HepG2 (cell line): ENCODE data around the gene BATF. TPM values are rescaled to one million over a fixed set of nuclear protein-coding genes. Genes with fewer than 3 reads are reported as not detected.
A peak's percentile ranks its signal among the peaks of the same experiment; 100 is the strongest.

Experiments
- ASH2L ChIP-seq: fragments of 300-600, 200-600 bp; sonication (generic); IDR thresholded peaks from 2 replicates; pipeline ENCODE4 v1.7.0; 2017; ENCODE audit warnings: low read depth, mild to moderate bottlenecking, moderate library complexity, mixed read lengths, low read length; ENCODE audit not compliant: insufficient read length
- CBX5 ChIP-seq: sonication (generic); formaldehyde crosslinking; IDR thresholded peaks from 2 replicates; pipeline ENCODE4 v1.4.0; 2020; ENCODE audit warnings: missing genetic modification reagents, borderline replicate concordance
- CENPT ChIP-seq: sonication (generic); formaldehyde crosslinking; IDR thresholded peaks from 2 replicates; pipeline ENCODE4 v1.8.0; 2022; ENCODE audit warnings: low read depth, mild to moderate bottlenecking, moderate library complexity, missing genetic modification reagents
- EEA1 ChIP-seq: sonication (generic); formaldehyde crosslinking; IDR thresholded peaks from 2 replicates; pipeline ENCODE4 v1.5.1; 2020; ENCODE audit warnings: mild to moderate bottlenecking, missing genetic modification reagents, borderline replicate concordance
- FOXM1 ChIP-seq: sonication (generic); formaldehyde crosslinking; IDR thresholded peaks from 2 replicates; pipeline ENCODE4 v1.5.0; 2020; ENCODE audit warnings: missing genetic modification reagents
- HOXA3 ChIP-seq: sonication (generic); formaldehyde crosslinking; IDR thresholded peaks from 2 replicates; pipeline ENCODE4 v1.5.0; 2020; ENCODE audit warnings: missing genetic modification reagents
- KLF16 ChIP-seq, 2 experiments: sonication (generic) in 1 of 2; formaldehyde crosslinking in 1 of 2; IDR thresholded peaks; 2 replicates each; pipeline versions ENCODE4 v1.6.1 to v1.8.0; 2016 to 2023; ENCODE audit warnings: missing genetic modification reagents in 2 of 2, missing compliant biosample characterization in 1 of 2
- MIER3 ChIP-seq: IDR thresholded peaks from 2 replicates; pipeline ENCODE4 v1.6.1; 2016; ENCODE audit warnings: missing compliant biosample characterization, borderline replicate concordance
- PRMT3 ChIP-seq: sonication (generic); formaldehyde crosslinking; IDR thresholded peaks from 2 replicates; pipeline ENCODE4 v1.8.1; 2022; ENCODE audit warnings: low read depth, mild to moderate bottlenecking, moderate library complexity, missing genetic modification reagents, borderline replicate concordance
- PTBP1 ChIP-seq: fragments of 200-400 bp; formaldehyde crosslinking; IDR thresholded peaks from 2 replicates; pipeline ENCODE4 v1.6.1; 2018; ENCODE audit warnings: low read length, low read depth; ENCODE audit not compliant: poor library complexity, severe bottlenecking
- SIX4 ChIP-seq: sonication (generic); formaldehyde crosslinking; IDR thresholded peaks from 2 replicates; pipeline ENCODE4 v1.4.0; 2020; ENCODE audit warnings: missing genetic modification reagents
- ZBTB7B ChIP-seq: sonication (generic); formaldehyde crosslinking; IDR thresholded peaks from 2 replicates; pipeline ENCODE4 v1.4.0; 2020; ENCODE audit warnings: missing genetic modification reagents
- ZNF12 ChIP-seq: sonication (generic); formaldehyde crosslinking; IDR thresholded peaks from 2 replicates; pipeline ENCODE4 v1.5.0; 2020; ENCODE audit warnings: missing genetic modification reagents
- ZNF292 ChIP-seq: sonication (generic); formaldehyde crosslinking; IDR thresholded peaks from 2 replicates; pipeline ENCODE4 v1.8.1; 2022; ENCODE audit warnings: mild to moderate bottlenecking, low read depth, missing genetic modification reagents, borderline replicate concordance
- ZNF572 ChIP-seq: sonication (generic); formaldehyde crosslinking; IDR thresholded peaks from 2 replicates; pipeline ENCODE4 v1.5.1; 2020; ENCODE audit warnings: mild to moderate bottlenecking, missing genetic modification reagents
- polyA plus RNA-seq, 8 experiments: library from polyadenylated mRNA; depleted of rRNA in 3 of 8; stranded (reverse) in 7 of 8; unstranded in 1 of 8; fragments of >200 nt; fragmentation: Illumina TruSeq in 4 of 8; extraction: Trizol in 4 of 8; gene quantifications; 2 replicates each; pipeline versions ENCODE4 v1.2.1 to v1.2.3, GENCODE V29; 2011 to 2016; ENCODE audit warnings: low read depth in 4 of 8, missing spikeins in 1 of 8, mixed read lengths in 1 of 8; ENCODE audit not compliant: insufficient read depth in 1 of 8
- total RNA-seq, 5 experiments: library from RNA; depleted of rRNA; stranded (reverse); fragments of >200 nt; fragmentation: Illumina TruSeq; extraction: Trizol; gene quantifications; 2 replicates each; pipeline ENCODE4 v1.2.3, GENCODE V29; 2016; ENCODE audit warnings: low read depth in 1 of 5
- TF ChIP-seq, protein P1 (sequence below): sonication (generic); formaldehyde crosslinking; IDR thresholded peaks from 2 replicates; pipeline ENCODE4 v1.4.0; 2020; ENCODE audit warnings: mild to moderate bottlenecking, missing genetic modification reagents
- TF ChIP-seq, protein P2 (sequence below): IDR thresholded peaks from 2 replicates; pipeline ENCODE4 v1.6.1; 2016; ENCODE audit warnings: missing genetic modification reagents, missing compliant biosample characterization
- TF ChIP-seq, protein P3 (sequence below): sonication (generic); formaldehyde crosslinking; IDR thresholded peaks from 2 replicates; pipeline ENCODE4 v1.4.0; 2020; ENCODE audit warnings: mild to moderate bottlenecking, low read depth, missing genetic modification reagents
- TF ChIP-seq, protein P4 (sequence below): sonication (generic); formaldehyde crosslinking; IDR thresholded peaks from 2 replicates; pipeline ENCODE4 v1.4.0; 2020; ENCODE audit warnings: mild to moderate bottlenecking, missing genetic modification reagents
- TF ChIP-seq, protein P5 (sequence below): sonication (generic); formaldehyde crosslinking; IDR thresholded peaks from 2 replicates; pipeline ENCODE4 v1.4.0; 2020; ENCODE audit warnings: missing genetic modification reagents
- TF ChIP-seq, protein P6 (sequence below): sonication (generic); formaldehyde crosslinking; IDR thresholded peaks from 2 replicates; pipeline ENCODE4 v1.8.0; 2022; ENCODE audit warnings: mild to moderate bottlenecking, missing genetic modification reagents, borderline replicate concordance

The BATF gene
- total and polyA plus RNA-seq, 2 of the 13 experiments (the other 11 are each of a cell fraction or from before 2014, with no cell fraction given) = 0.22 to 0.37 TPM

DNA sequence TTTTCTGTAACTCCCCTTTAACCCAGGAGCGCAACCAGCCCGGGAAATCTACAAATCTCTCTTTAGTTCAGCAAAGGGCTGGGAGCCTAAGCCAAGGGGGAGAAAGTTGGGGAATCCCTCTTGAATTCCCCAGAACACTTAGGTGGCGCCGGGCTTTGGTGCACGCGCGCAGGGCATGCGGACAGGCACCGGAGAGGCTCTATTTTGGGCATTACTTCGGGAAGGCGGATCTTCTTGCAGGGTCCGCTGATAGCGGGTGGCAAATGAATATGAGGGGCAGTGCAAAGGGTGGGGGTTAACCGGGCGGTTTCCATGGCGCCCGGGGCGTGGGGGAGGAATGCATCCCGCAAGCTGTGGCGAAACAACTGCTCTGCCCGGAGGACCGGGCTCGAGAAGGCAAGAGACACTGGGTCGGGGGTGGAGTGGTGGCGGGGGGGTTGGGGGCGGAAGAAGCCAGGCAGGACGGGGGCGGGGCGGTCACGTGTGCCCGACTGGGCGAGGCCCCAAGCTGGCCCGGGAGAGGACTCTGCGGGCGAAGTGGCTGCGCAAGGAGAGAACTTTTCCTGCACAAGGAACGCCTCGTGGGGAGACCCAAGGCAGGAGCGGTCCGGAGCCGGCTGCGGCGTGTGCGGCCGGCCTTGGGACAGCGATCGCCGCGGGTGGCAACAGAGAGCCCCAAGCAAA lies 56.0 kb downstream of the BATF start, which contains the start of gene FLVCR2 (continued):
- TF ChIP-seq, protein P1, sequence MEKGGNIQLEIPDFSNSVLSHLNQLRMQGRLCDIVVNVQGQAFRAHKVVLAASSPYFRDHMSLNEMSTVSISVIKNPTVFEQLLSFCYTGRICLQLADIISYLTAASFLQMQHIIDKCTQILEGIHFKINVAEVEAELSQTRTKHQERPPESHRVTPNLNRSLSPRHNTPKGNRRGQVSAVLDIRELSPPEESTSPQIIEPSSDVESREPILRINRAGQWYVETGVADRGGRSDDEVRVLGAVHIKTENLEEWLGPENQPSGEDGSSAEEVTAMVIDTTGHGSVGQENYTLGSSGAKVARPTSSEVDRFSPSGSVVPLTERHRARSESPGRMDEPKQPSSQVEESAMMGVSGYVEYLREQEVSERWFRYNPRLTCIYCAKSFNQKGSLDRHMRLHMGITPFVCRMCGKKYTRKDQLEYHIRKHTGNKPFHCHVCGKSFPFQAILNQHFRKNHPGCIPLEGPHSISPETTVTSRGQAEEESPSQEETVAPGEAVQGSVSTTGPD (CRISPR knock-in tag) = no peak
- TF ChIP-seq ZNF12 (CRISPR knock-in tag) (no peak), CBX5 (CRISPR knock-in tag) (no peak), PTBP1 (peak; percentile 71), HOXA3 (0 out of 2 replicates have a peak, but pooled peaks have one; percentile 6), KLF16 (CRISPR knock-in tag; IDR thresholded peaks at IDR 0.05) (0 out of 4 replicates have a peak, but pooled peaks of 1 of the 2 experiments have one; percentile 55), PRMT3 (CRISPR knock-in tag) (no peak), FOXM1 (CRISPR knock-in tag) (no peak), ZNF292 (no peak), EEA1 (CRISPR knock-in tag) (no peak), CENPT (no peak), MIER3 (CRISPR knock-in tag) (no peak), SIX4 (CRISPR knock-in tag) (no peak), ZNF572 (CRISPR knock-in tag) (no peak), ASH2L (peak; percentile 57), ZBTB7B (CRISPR knock-in tag) (0 out of 2 replicates have a peak, but pooled peaks have one; percentile 5)
- TF ChIP-seq, protein P2, sequence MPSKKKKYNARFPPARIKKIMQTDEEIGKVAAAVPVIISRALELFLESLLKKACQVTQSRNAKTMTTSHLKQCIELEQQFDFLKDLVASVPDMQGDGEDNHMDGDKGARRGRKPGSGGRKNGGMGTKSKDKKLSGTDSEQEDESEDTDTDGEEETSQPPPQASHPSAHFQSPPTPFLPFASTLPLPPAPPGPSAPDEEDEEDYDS (CRISPR knock-in tag) = no peak
- TF ChIP-seq, protein P3, sequence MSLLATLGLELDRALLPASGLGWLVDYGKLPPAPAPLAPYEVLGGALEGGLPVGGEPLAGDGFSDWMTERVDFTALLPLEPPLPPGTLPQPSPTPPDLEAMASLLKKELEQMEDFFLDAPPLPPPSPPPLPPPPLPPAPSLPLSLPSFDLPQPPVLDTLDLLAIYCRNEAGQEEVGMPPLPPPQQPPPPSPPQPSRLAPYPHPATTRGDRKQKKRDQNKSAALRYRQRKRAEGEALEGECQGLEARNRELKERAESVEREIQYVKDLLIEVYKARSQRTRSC (CRISPR knock-in tag) = no peak
- TF ChIP-seq, protein P4, sequence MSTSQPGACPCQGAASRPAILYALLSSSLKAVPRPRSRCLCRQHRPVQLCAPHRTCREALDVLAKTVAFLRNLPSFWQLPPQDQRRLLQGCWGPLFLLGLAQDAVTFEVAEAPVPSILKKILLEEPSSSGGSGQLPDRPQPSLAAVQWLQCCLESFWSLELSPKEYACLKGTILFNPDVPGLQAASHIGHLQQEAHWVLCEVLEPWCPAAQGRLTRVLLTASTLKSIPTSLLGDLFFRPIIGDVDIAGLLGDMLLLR (CRISPR knock-in tag) = no peak
- TF ChIP-seq, protein P5, sequence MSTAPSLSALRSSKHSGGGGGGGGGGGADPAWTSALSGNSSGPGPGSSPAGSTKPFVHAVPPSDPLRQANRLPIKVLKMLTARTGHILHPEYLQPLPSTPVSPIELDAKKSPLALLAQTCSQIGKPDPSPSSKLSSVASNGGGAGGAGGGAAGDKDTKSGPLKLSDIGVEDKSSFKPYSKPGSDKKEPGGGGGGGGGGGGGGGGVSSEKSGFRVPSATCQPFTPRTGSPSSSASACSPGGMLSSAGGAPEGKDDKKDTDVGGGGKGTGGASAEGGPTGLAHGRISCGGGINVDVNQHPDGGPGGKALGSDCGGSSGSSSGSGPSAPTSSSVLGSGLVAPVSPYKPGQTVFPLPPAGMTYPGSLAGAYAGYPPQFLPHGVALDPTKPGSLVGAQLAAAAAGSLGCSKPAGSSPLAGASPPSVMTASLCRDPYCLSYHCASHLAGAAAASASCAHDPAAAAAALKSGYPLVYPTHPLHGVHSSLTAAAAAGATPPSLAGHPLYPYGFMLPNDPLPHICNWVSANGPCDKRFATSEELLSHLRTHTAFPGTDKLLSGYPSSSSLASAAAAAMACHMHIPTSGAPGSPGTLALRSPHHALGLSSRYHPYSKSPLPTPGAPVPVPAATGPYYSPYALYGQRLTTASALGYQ (CRISPR knock-in tag) = no peak
- TF ChIP-seq, protein P6, sequence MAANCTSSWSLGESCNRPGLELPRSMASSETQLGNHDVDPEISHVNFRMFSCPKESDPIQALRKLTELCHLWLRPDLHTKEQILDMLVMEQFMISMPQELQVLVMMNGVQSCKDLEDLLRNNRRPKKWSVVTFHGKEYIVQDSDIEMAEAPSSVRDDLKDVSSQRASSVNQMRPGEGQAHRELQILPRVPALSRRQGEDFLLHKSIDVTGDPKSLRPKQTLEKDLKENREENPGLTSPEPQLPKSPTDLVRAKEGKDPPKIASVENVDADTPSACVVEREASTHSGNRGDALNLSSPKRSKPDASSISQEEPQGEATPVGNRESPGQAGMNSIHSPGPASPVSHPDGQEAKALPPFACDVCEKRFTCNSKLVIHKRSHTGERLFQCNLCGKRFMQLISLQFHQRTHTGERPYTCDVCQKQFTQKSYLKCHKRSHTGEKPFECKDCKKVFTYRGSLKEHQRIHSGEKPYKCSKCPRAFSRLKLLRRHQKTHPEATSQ (CRISPR knock-in tag) = no peak
